ENCODE results near the gene BATF3.

The BATF3 gene

GRCh38 chr1:212677136-212677535 lies 22.5 kb downstream of the BATF3 start:
- Histone ChIP-seq H3K14ac (ENCODE audit: low read length in 2 of 2) (no peak overlapping the region), H3K18ac (ENCODE audit: low read depth in 1 of 2, low read length in 2 of 2) (no peak overlapping the region), H2BK120ac (ENCODE audit: low read depth, low read length) (no peak overlapping the region), H2BK15ac (ENCODE audit: low read depth, poor library complexity, severe bottlenecking) (no peak overlapping the region), H3K27ac (ENCODE audit: low read length, poor library complexity, severe bottlenecking) (no peak overlapping the region), H3K79me1 (replicated peaks; ENCODE audit: low read length, poor library complexity, severe bottlenecking) (no peaks in the 10 kb centered on the region), H3K4me2 (ENCODE audit: low read length, poor library complexity, severe bottlenecking) (no peak overlapping the region), H4K8ac (ENCODE audit: low read length) (no peak overlapping the region), H2BK5ac (ENCODE audit: low read depth, low read length, poor library complexity, severe bottlenecking) (no peak overlapping the region), H3K4me3 (ENCODE audit: insufficient read depth in 1 of 2, low read depth in 1 of 2, low read length in 2 of 2) (no peak overlapping the region), H3K4ac (ENCODE audit: low read depth in 1 of 2, low read length in 2 of 2) (no peak overlapping the region), H3K36me3 (ENCODE audit: control insufficient read depth in 1 of 2, insufficient read depth in 2 of 2, low read depth in 1 of 2, low read length in 2 of 2) (no peaks in the 10 kb centered on the region), H3K9ac (ENCODE audit: low read length) (no peak overlapping the region), H4K91ac (ENCODE audit: low read length) (no peak overlapping the region), H2BK12ac (ENCODE audit: low read length in 2 of 2) (no peak overlapping the region), H3K27me3 (ENCODE audit: control insufficient read depth in 1 of 2, insufficient read depth in 1 of 2, low read length in 2 of 2) (no peaks in the 10 kb centered on the region), H2AFZ (ENCODE audit: low read depth, low read length) (no peak overlapping the region), H2AK5ac (ENCODE audit: low read length, severe bottlenecking) (no peak overlapping the region), H3K9me3 (ENCODE audit: control insufficient read depth, low read length) (no peaks in the 10 kb centered on the region), H3K4me1 (ENCODE audit: control insufficient read depth, insufficient read depth, low read depth, low read length) (no peaks in the 10 kb centered on the region), H3K23ac (ENCODE audit: low read length in 2 of 2) (no peak overlapping the region)
- 87% methylated on average over 4 of the region's 4 CpGs for WGBS
- no peak for DNase-seq

DNA sequence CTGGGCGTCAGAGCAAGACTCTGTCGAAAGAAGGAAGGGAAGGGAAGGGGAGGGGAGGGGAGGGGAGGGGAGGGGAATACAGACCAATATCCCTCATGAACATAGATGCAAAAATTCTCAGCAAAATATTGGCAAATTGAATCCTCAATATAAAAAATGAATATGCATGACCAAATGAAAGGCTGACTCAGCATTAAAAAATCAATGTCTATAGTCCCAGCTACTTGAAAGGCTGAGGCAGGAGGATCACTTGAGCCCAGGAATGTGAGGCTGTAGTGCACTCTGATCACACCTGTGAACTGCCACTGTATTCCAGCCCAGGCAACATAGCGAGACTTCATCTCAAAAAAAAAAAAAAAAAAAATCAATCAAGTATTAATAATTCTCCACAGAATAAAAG lies 24.0 kb downstream of the BATF3 start:
- Histone ChIP-seq H4K91ac (ENCODE audit: low read length) (no peak overlapping the region), H3K27ac (ENCODE audit: low read length, poor library complexity, severe bottlenecking) (no peak overlapping the region), H2BK12ac (ENCODE audit: low read length in 2 of 2) (no peak overlapping the region), H3K18ac (ENCODE audit: low read depth in 1 of 2, low read length in 2 of 2) (no peak overlapping the region), H3K9me3 (ENCODE audit: control insufficient read depth, low read length) (no peaks in the 10 kb centered on the region), H2AFZ (ENCODE audit: low read depth, low read length) (no peak overlapping the region), H3K36me3 (ENCODE audit: control insufficient read depth in 1 of 2, insufficient read depth in 2 of 2, low read depth in 1 of 2, low read length in 2 of 2) (no peaks in the 10 kb centered on the region), H2BK5ac (ENCODE audit: low read depth, low read length, poor library complexity, severe bottlenecking) (no peak overlapping the region), H3K4me2 (ENCODE audit: low read length, poor library complexity, severe bottlenecking) (no peak overlapping the region), H3K4me1 (ENCODE audit: control insufficient read depth, insufficient read depth, low read depth, low read length) (peaks cover 8% of the 10 kb centered on the region), H4K8ac (ENCODE audit: low read length) (no peak overlapping the region), H3K4ac (ENCODE audit: low read depth in 1 of 2, low read length in 2 of 2) (no peak overlapping the region), H3K4me3 (ENCODE audit: insufficient read depth in 1 of 2, low read depth in 1 of 2, low read length in 2 of 2) (no peak overlapping the region), H3K27me3 (ENCODE audit: control insufficient read depth in 1 of 2, insufficient read depth in 1 of 2, low read length in 2 of 2) (no peaks in the 10 kb centered on the region), H3K23ac (ENCODE audit: low read length in 2 of 2) (no peak overlapping the region), H3K9ac (ENCODE audit: low read length) (no peak overlapping the region), H3K79me1 (replicated peaks; ENCODE audit: low read length, poor library complexity, severe bottlenecking) (no peaks in the 10 kb centered on the region), H2BK15ac (ENCODE audit: low read depth, poor library complexity, severe bottlenecking) (no peak overlapping the region), H2AK5ac (ENCODE audit: low read length, severe bottlenecking) (no peak overlapping the region), H2BK120ac (ENCODE audit: low read depth, low read length) (no peak overlapping the region), H3K14ac (ENCODE audit: low read length in 2 of 2) (no peak overlapping the region)
- WGBS = 100% methylated on average over 1 of the region's 3 CpGs
- no peak for DNase-seq

DNA sequence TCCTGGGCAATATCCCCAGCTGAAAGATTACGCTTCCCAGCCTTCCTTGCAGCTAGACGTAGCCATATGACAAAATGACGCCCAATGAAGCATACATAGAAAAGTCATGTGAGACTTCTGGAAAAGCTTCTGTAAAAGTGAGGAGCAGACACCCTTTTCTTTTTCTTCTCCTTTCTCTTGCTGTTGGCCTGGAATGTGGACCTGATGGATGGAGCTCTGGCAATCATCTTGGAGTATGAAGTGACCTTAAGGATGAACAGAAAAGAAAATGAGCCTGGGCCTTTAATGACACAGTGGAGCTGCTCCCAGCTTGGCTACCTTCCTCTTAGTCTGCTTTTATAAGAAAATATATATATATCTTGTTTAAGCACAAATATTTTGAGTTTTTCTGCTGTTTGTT lies 24.8 kb downstream of the BATF3 start:
- H3K23ac ChIP-seq (ENCODE audit: low read length in 2 of 2) = no peak overlapping the region
- no peak overlapping the region for H2BK12ac ChIP-seq (ENCODE audit: low read length in 2 of 2)
- H3K18ac ChIP-seq (ENCODE audit: low read depth in 1 of 2, low read length in 2 of 2) = no peak overlapping the region
- H3K79me1 ChIP-seq (replicated peaks; ENCODE audit: low read length, poor library complexity, severe bottlenecking) = no peaks in the 10 kb centered on the region
- no peaks in the 10 kb centered on the region for H3K36me3 ChIP-seq (ENCODE audit: control insufficient read depth in 1 of 2, insufficient read depth in 2 of 2, low read depth in 1 of 2, low read length in 2 of 2)
- no peak overlapping the region for H2BK5ac ChIP-seq (ENCODE audit: low read depth, low read length, poor library complexity, severe bottlenecking)
- H3K9me3 ChIP-seq (ENCODE audit: control insufficient read depth, low read length) = no peaks in the 10 kb centered on the region
- no peak overlapping the region for H2AK5ac ChIP-seq (ENCODE audit: low read length, severe bottlenecking)
- H3K27ac ChIP-seq (ENCODE audit: low read length, poor library complexity, severe bottlenecking) = no peak overlapping the region
- no peak overlapping the region for H2AFZ ChIP-seq (ENCODE audit: low read depth, low read length)
- H4K8ac ChIP-seq (ENCODE audit: low read length) = no peak overlapping the region
- H2BK120ac ChIP-seq (ENCODE audit: low read depth, low read length) = no peak overlapping the region
- peaks cover 8% of the 10 kb centered on the region for H3K4me1 ChIP-seq (ENCODE audit: control insufficient read depth, insufficient read depth, low read depth, low read length)
- H2BK15ac ChIP-seq (ENCODE audit: low read depth, poor library complexity, severe bottlenecking) = no peak overlapping the region
- no peak overlapping the region for H3K4ac ChIP-seq (ENCODE audit: low read depth in 1 of 2, low read length in 2 of 2)
- no peaks in the 10 kb centered on the region for H3K27me3 ChIP-seq (ENCODE audit: control insufficient read depth in 1 of 2, insufficient read depth in 1 of 2, low read length in 2 of 2)
- no peak overlapping the region for H3K4me3 ChIP-seq (ENCODE audit: insufficient read depth in 1 of 2, low read depth in 1 of 2, low read length in 2 of 2)
- no peak overlapping the region for H4K91ac ChIP-seq (ENCODE audit: low read length)
- no peak overlapping the region for H3K14ac ChIP-seq (ENCODE audit: low read length in 2 of 2)
- H3K4me2 ChIP-seq (ENCODE audit: low read length, poor library complexity, severe bottlenecking) = no peak overlapping the region
- H3K9ac ChIP-seq (ENCODE audit: low read length) = no peak overlapping the region
- no peak for DNase-seq
- 96% methylated on average over 3 of the region's 3 CpGs for WGBS

DNA sequence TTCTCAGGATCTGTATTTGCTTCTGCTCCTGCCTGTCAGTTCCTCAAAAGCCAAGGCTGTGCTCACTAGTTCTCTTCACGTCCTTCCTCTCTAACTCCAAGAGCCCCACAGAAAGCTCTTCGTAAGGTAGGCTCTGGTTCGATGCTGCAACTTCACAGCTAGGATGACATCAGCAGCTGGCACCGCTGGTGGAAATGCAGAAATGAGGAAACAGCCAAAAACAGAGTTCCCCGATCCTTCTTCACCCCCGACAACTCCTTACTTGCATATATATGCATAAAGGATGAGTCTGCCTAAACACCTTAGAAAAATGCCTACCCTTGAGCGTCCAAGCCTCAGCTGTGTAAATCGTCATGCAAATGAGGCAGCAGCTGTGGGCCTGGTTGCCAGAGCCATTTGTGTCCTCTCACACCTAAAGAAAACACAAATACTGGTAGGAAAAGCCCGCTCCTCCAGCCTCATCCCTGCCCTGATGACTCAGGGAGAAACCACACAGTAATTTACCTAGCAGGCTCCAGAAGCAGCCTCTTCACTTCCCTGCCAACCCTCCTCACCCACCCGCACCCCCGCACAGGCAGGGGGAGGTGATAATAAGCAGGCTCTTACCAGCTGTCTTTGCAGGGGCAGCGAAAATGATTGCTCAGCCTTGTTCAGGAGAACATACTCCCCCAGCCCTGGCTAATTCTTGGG lies 28.2 kb downstream of the BATF3 start:
- Histone ChIP-seq H3K4me3 (ENCODE audit: insufficient read depth in 1 of 2, low read depth in 1 of 2, low read length in 2 of 2) (no peak overlapping the region), H3K4me2 (ENCODE audit: low read length, poor library complexity, severe bottlenecking) (peak overlapping the region; percentile 27), H2AFZ (ENCODE audit: low read depth, low read length) (no peak overlapping the region), H3K14ac (ENCODE audit: low read length in 2 of 2) (no peak overlapping the region), H3K9ac (ENCODE audit: low read length) (no peak overlapping the region), H2BK120ac (ENCODE audit: low read depth, low read length) (no peak overlapping the region), H2BK12ac (ENCODE audit: low read length in 2 of 2) (peak overlapping the region in 1 of 2 experiments; percentile 1), H3K9me3 (ENCODE audit: control insufficient read depth, low read length) (no peaks in the 10 kb centered on the region), H2BK5ac (ENCODE audit: low read depth, low read length, poor library complexity, severe bottlenecking) (no peak overlapping the region), H3K23ac (ENCODE audit: low read length in 2 of 2) (no peak overlapping the region), H3K36me3 (ENCODE audit: control insufficient read depth in 1 of 2, insufficient read depth in 2 of 2, low read depth in 1 of 2, low read length in 2 of 2) (no peaks in the 10 kb centered on the region), H3K4ac (ENCODE audit: low read depth in 1 of 2, low read length in 2 of 2) (no peak overlapping the region), H3K4me1 (ENCODE audit: control insufficient read depth, insufficient read depth, low read depth, low read length) (peaks cover 19% of the 10 kb centered on the region), H3K18ac (ENCODE audit: low read depth in 1 of 2, low read length in 2 of 2) (peak overlapping the region in 1 of 2 experiments; percentile 28), H4K8ac (ENCODE audit: low read length) (peak overlapping the region; percentile 51), H2BK15ac (ENCODE audit: low read depth, poor library complexity, severe bottlenecking) (peak overlapping the region; percentile 19), H3K79me1 (replicated peaks; ENCODE audit: low read length, poor library complexity, severe bottlenecking) (no peaks in the 10 kb centered on the region), H3K27me3 (ENCODE audit: control insufficient read depth in 1 of 2, insufficient read depth in 1 of 2, low read length in 2 of 2) (no peaks in the 10 kb centered on the region), H3K27ac (ENCODE audit: low read length, poor library complexity, severe bottlenecking) (peak overlapping the region; percentile 7), H2AK5ac (ENCODE audit: low read length, severe bottlenecking) (no peak overlapping the region), H4K91ac (ENCODE audit: low read length) (no peak overlapping the region)
- peak; percentile 80 for DNase-seq
- 41% methylated on average over 10 of the region's 12 CpGs for WGBS
